Heart left ventricle (tissue), 13 donors: ENCODE results near the gene PDE6D.

Source experiments
- POLR2A ChIP-seq, 2 donors: fragments of 450-650 bp; IDR thresholded peaks; one replicate each; pipeline ENCODE4 v1.6.1; 2017; ENCODE audit warnings: antibody characterized with exemption in 2 of 2, mild to moderate bottlenecking in 2 of 2, moderate library complexity in 2 of 2
- TF ChIP-seq, protein P1 (sequence below), 12 donors: fragments of 200-600 bp; sonication (generic) in 4 of 12; IDR thresholded peaks; one replicate each; pipeline versions ENCODE4 v1.5.0 to v1.8.0; 2018 to 2022; ENCODE audit warnings: antibody characterized with exemption in 12 of 12, mild to moderate bottlenecking in 5 of 12
- donor health status: ischemic (EF 13 %, LVEDD 7.1; RV severe dilation, severe dysfunction).
- donor health status: DM: no; HTN: yes; CAD: no.
- donor health status: DM: no; HTN: no; CAD: no.
- donor health status: ischemic (EF 25% LVEDD 6.9; RV normal size, moderate dysfunction).
- donor health status: ischemic (EF 25% LVEDD 5.7; RV mildly dilated, moderate dysfunction).
- donor health status: ischemic (EF 35%, LVEDD 5.7; RV mildly dilated, moderate dysfunction).
- donor health status: nonischemic (EF 11% LVEDD 7.7; RV severe dilation, severe dysfunction).
- donor health status: DM: yes; HTN: yes; CAD: no.
- donor health status: PGD.
- donor health status: ischemic (EF 29% LVEDD 5.4; RV normal size, mild dysfunction).
- donor health status: nonischemic (EF 23%, LVEDD 6.1; RV moderate dilation, normal function).

DNA sequence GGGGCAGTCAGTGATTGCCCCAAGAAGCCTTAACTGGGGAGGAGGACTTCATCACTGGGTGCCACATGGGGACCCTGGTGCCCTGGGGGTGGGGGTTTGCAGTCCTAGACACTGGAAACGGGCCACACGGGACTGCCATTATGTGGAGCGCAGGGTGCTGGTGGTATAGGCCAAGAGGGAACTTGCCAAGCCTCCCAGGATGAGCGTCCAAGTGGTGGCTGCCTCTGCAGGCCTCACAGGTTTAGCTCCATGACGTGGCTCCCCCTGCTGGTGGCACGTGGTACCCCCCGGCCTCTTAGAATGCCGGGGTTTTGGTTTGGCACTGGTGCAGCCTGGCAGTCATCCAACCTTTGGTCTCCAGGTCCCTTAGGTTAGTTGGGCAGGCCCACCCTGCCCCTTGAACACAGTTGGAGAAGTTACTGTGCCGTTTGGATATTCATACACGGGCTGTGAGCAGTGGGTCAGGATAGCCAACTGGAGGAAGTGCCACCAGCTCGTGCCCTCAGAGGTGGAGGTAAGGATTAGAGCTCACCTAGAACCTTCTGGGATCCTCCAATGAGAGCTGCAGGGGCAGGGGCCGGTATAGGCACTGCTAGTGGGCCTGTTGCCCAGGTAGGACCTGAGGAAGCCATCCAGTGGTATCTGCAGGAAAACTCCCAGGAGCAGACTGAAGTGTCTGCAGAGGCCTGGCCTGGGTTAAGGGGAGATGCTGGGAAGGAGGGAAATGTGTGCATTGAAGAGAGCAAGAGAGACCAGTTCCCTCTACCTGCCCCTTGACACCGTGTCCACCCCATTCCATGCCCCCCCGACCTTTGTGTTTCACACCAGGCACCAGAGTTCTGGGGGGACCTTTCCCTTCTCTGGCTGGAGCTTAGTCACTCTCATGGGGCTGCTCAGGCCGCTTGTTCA is 67.1 kb downstream of the PDE6D start:
- TF ChIP-seq, protein P1, sequence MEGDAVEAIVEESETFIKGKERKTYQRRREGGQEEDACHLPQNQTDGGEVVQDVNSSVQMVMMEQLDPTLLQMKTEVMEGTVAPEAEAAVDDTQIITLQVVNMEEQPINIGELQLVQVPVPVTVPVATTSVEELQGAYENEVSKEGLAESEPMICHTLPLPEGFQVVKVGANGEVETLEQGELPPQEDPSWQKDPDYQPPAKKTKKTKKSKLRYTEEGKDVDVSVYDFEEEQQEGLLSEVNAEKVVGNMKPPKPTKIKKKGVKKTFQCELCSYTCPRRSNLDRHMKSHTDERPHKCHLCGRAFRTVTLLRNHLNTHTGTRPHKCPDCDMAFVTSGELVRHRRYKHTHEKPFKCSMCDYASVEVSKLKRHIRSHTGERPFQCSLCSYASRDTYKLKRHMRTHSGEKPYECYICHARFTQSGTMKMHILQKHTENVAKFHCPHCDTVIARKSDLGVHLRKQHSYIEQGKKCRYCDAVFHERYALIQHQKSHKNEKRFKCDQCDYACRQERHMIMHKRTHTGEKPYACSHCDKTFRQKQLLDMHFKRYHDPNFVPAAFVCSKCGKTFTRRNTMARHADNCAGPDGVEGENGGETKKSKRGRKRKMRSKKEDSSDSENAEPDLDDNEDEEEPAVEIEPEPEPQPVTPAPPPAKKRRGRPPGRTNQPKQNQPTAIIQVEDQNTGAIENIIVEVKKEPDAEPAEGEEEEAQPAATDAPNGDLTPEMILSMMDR (IDR thresholded peaks at IDR 0.05), result peak; percentile 92 to 98 (median 94)
- TF ChIP-seq POLR2A (IDR thresholded peaks at IDR 0.05), result peak in 1 of 2 donors; percentile 36
